ENCODE data around the gene TPD52L1.
A peak's percentile ranks its signal among the peaks of the same experiment; 100 is the strongest.
"Not testable (repeated sequence)": the region's sequence is repeated elsewhere in the genome, so short reads cannot be mapped to it uniquely, and the experiment has no call there.

Gene TPD52L1

DNA sequence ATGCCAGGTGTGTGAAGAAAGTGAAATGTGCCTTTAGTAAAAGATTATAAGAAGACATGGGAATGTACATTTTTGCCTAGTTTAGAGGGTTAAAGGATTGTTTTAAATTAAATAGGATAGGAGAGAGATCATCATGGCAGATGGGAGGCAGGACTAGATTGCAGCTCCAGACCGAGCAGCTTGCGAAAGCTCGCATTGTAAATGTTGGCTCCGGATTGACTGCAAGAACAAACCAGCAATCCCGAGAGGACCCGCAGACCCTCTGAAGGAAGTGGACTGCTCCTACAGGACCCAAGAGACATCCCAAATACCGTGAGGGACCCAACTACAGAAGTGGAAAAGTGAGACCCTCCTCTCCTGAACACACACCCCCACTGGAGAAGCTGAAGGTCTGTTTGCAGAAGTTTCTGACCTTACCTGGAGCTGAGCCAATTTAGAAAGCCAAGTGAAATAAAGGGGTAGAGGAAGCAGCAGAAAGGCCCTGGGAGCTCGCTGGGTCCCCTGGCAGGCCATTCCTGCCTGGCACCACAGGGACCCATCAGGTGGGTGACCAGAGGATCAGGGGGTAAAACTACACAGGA lies 30.0 kb upstream of the TPD52L1 start:
- H3K4me3 Mint-ChIP-seq: no peak overlapping the region
- no peaks in the 10 kb centered on the region for H3K4me1 Mint-ChIP-seq
- H3K27me3 Mint-ChIP-seq: peaks cover 1% of the 10 kb centered on the region
- DNase-seq (no peak), ATAC-seq (no peak)
- H3K9me3 Mint-ChIP-seq: peaks cover 3% of the 10 kb centered on the region
- H3K27ac Mint-ChIP-seq: no peak overlapping the region
- H3K36me3 Mint-ChIP-seq (ENCODE audit: low read depth): no peaks in the 10 kb centered on the region

DNA sequence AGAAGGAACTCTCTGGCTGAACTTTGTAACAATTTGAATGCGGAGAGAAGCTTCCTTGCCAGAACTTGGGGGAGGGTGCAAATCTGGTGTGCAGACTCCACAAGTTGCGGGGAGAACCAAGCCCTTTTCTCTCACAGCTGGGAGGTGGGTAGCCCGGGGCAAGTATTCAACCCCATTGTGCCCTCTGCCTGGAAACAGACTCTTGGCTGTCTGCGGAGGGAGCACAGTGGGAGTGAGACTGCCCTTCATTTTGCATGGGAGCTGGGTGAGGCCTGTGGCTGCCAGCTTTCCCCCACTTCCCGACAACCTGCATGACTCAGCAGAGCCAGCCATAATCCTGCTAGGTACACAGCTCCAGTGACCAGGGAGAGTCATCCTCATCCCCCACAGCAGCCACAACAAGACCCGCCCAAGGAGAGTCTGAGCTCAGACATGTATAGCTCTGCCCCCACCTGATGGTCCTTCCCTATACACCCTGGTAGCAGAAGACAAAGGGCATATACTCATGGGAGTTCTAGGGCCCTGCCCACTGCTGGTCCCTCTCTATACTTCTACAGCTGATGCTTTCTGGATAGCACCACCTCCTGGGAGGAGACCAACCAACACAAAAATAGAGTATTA lies 29.4 kb upstream of the TPD52L1 start:
- Mint-ChIP-seq H3K27me3 (peaks cover 1% of the 10 kb centered on the region), H3K27ac (no peak overlapping the region), H3K9me3 (peaks cover 3% of the 10 kb centered on the region), H3K4me1 (no peaks in the 10 kb centered on the region), H3K4me3 (no peak overlapping the region), H3K36me3 (ENCODE audit: low read depth) (no peaks in the 10 kb centered on the region)
- no peak for ATAC-seq
- no peak for DNase-seq

DNA sequence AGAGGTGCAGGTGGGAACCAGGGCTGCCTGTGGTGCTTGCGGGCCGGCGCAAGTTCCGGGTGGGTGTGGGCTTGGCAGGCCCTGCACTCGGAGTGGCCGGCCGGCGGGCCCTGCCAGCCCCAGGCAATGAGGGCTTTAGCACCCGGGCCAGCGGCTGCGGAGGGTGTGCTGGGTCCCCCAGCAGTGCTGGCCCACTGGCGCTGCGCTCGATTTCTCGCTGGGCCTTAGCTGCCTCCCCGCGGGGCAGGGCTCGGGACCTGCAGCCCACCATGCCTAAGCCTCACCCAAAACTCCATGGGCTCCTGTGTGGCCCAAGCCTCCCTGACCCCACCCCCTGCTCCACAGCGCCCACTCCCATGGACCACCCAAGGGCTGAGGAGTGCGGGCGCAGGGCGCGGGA lies 27.7 kb upstream of the TPD52L1 start:
- H3K36me3 Mint-ChIP-seq (ENCODE audit: low read depth); H3K4me1 Mint-ChIP-seq; H3K27ac Mint-ChIP-seq; ATAC-seq; H3K27me3 Mint-ChIP-seq; H3K9me3 Mint-ChIP-seq; H3K4me3 Mint-ChIP-seq; DNase-seq: not testable (repeated sequence)

DNA sequence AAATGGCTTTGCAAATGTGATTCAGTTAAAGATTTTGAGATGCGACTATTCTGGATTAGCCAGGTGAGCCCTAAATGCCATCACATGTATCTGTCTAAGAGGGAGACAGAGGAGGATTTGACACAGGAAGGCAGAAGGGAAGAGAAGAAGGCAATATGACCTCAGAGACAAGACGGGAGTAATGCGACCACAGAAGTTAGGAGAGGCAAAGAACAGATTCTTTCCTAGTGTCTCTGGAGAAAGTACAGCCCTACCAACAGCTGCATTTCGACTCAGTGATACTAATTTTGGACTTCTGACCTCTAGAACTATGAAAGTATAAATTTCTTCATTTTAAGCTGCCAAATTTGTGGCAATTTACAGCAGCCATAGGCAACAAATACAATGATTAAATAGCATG lies 24.2 kb upstream of the TPD52L1 start:
- no peak overlapping the region for H3K27ac Mint-ChIP-seq
- H3K9me3 Mint-ChIP-seq: peaks cover 3% of the 10 kb centered on the region
- DNase-seq (no peak), ATAC-seq (no peak)
- peaks cover 6% of the 10 kb centered on the region for H3K27me3 Mint-ChIP-seq
- H3K36me3 Mint-ChIP-seq (ENCODE audit: low read depth): no peaks in the 10 kb centered on the region
- H3K4me1 Mint-ChIP-seq: no peaks in the 10 kb centered on the region
- H3K4me3 Mint-ChIP-seq: no peak overlapping the region

DNA sequence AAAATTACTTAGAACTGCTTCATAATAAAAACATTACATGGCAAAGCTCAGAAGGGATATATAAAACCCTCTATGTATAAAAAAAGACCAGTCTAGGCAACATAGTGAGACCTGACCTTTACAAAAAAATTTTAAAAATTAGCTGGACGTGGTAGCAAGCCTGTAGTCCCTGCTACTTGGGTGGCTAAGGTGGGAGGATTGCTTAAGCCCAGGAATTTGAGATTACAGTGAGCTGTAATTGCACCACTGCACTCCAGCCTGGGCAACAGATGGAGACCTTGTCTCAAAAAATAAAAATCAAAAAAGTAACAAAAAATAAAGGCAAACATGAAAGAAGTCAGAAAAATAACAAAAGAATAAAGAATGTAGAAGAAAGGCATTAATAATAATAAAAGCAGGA lies 21.5 kb upstream of the TPD52L1 start:
- Mint-ChIP-seq H3K36me3 (ENCODE audit: low read depth) (no peaks in the 10 kb centered on the region), H3K27ac (no peak overlapping the region), H3K4me3 (no peak overlapping the region), H3K9me3 (no peaks in the 10 kb centered on the region), H3K27me3 (peaks cover 8% of the 10 kb centered on the region), H3K4me1 (no peaks in the 10 kb centered on the region)
- ATAC-seq: no peak
- DNase-seq: no peak

DNA sequence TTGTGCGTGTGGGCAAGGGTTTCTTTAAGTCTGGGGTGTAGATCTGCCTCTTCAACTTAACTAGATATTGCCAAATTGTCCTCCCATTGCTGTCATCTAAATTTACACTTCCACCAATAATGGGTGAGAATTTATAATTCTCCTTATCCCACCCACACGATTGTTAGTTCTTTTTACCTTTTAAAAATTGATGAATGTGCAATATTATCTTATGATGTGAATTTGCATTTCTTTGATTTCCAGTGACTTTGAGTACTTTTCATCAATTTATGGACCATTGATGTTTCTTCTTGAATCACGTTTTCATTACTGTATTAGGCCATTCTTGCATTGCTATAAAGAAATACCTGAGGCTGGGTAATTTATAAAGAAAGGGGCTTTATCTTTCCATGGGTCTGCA lies 17.2 kb upstream of the TPD52L1 start:
- no peaks in the 10 kb centered on the region for H3K36me3 Mint-ChIP-seq (ENCODE audit: low read depth)

DNA sequence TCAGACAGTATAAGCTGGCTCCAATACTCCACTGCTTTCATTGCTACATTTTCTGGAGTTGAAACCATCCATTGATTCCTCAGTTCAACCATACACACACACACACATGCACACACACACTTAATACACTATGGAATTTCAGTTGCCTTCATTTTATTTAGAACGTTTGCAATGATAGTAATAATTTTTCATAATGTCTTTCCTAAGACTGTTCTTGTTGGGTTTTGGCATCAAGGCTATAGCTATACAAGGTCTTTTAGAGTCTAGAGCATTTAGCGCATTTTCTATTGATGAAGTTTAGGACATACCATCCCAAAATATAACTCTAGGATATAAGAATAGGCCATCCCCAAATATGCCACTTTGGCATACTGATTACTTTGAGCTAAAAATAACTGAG lies 15.5 kb upstream of the TPD52L1 start:
- no peak for ATAC-seq
- Mint-ChIP-seq H3K27ac (no peak overlapping the region), H3K36me3 (ENCODE audit: low read depth) (no peaks in the 10 kb centered on the region), H3K27me3 (peaks cover 2% of the 10 kb centered on the region), H3K4me3 (no peak overlapping the region), H3K9me3 (no peaks in the 10 kb centered on the region), H3K4me1 (no peaks in the 10 kb centered on the region)
- no peak for DNase-seq

More for the DNA sequence above, 17.2 kb upstream of the TPD52L1 start:
- Mint-ChIP-seq H3K9me3 (no peaks in the 10 kb centered on the region), H3K27ac (no peak overlapping the region), H3K4me3 (no peak overlapping the region), H3K27me3 (peaks cover 4% of the 10 kb centered on the region), H3K4me1 (no peaks in the 10 kb centered on the region)
- ATAC-seq (no peak), DNase-seq (no peak)

DNA sequence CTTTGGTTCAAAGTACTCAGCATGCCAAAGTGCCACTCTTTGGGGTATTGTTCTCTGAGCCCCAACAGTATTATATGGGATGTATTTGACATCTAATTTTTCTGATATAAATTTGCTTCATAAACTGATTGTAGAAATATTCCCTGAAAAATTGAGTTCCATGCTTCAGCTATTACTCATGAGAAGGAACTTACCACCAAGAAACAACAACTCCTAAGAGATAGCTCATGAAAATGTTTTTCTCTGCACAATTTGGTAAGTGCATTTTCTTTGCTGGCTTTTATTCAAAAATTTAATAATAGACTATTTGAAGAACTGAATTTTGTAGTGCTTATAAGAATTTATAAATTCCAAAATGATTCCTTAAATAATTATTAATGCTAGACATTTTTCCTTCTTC lies 12.8 kb upstream of the TPD52L1 start:
- DNase-seq (no peak), ATAC-seq (no peak)
- Mint-ChIP-seq H3K36me3 (ENCODE audit: low read depth) (no peaks in the 10 kb centered on the region), H3K27me3 (peaks cover under 1% of the 10 kb centered on the region), H3K27ac (no peak overlapping the region), H3K9me3 (no peaks in the 10 kb centered on the region), H3K4me3 (no peak overlapping the region), H3K4me1 (no peaks in the 10 kb centered on the region)

DNA sequence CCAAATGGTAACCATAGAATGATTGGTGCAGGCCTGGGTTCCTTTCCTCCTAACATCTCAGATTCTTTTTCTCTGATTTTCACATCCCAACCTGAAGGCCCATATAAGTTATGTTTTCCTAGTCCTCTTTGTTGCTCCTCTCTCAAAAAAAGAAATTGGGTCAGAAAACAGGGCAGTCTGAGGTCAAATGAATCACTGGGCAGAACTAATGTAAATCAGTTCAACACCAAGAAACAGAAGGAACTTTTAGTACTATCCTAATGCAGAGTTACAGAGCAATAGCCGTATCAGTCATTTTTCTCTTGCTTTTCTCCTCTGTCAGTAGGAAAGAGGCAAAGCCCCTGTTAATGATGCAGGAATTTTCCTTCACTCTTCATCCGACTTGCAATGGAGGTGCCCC lies 11.0 kb upstream of the TPD52L1 start:
- no peaks in the 10 kb centered on the region for H3K9me3 Mint-ChIP-seq
- no peaks in the 10 kb centered on the region for H3K36me3 Mint-ChIP-seq (ENCODE audit: low read depth)
- no peak overlapping the region for H3K4me3 Mint-ChIP-seq
- H3K4me1 Mint-ChIP-seq: no peaks in the 10 kb centered on the region
- DNase-seq (no peak), ATAC-seq (no peak)
- H3K27ac Mint-ChIP-seq: no peak overlapping the region
- peaks cover 10% of the 10 kb centered on the region for H3K27me3 Mint-ChIP-seq

DNA sequence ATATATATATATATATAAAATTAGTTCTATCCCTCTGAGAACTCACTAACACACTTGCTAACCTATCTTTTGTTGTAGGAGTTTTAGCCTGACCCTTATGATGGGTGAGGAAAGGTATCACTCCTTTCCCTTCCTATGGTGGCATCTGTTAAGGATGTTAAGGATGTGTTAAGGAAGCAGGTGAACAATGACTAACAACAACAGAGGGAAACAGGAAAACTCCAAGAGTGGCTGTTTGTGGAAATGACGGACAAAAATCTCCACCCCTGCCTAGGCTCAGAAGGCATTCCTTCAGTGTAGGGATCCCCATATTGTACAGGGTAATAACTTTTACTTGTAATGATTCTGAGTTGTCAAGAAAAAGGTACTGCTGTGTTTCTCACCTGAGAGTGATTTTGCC lies 8.8 kb upstream of the TPD52L1 start:
- peaks cover 16% of the 10 kb centered on the region for H3K27me3 Mint-ChIP-seq
- DNase-seq: no peak
- no peak overlapping the region for H3K27ac Mint-ChIP-seq
- no peaks in the 10 kb centered on the region for H3K4me1 Mint-ChIP-seq
- H3K36me3 Mint-ChIP-seq (ENCODE audit: low read depth): no peaks in the 10 kb centered on the region
- ATAC-seq: no peak
- no peaks in the 10 kb centered on the region for H3K9me3 Mint-ChIP-seq
- H3K4me3 Mint-ChIP-seq: no peak overlapping the region

DNA sequence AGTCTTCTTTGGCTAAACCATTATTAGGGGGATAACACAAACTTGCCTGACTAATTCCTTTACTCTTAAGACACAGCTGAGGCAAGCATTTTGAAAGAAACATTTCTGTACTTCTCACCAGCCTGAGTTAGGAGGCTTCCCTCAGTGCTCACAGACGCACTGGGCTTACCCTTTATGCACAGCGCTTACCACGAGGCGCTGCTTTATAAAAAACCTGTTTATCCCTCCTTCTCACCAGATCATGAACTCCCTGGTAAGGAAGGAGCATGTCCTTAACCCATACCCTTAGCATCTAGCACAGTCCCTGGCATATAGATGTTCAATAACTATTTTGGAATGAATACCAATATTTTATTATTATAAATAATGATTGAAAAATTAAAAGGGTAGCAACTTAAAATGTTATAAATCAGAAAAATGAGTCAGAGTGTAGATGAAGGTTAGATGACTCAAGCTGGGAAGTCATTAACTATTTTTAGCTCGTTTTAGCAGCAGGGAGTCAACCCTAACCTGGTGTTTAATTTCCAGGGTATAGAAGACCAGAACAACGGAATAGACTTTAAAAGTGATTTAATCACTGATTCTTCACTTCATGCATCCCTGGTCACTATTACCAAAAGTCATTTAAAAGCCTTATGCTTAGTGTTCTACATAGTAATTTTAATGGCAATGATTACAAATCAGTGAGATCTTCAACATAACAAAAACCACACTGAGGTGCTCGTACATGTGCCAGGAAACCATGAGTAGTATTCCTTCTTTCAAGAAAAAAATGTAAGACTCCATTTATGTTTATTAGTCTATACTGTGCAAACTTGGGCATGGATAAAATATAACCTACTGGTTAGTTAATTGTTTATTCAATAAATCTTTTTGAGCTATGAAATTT lies 4.1 kb upstream of the TPD52L1 start:
- Mint-ChIP-seq H3K4me3 (no peak overlapping the region), H3K36me3 (ENCODE audit: low read depth) (no peaks in the 10 kb centered on the region), H3K27me3 (peaks cover 45% of the 10 kb centered on the region), H3K27ac (no peak overlapping the region), H3K9me3 (no peaks in the 10 kb centered on the region), H3K4me1 (peaks cover 5% of the 10 kb centered on the region)
- no peak for ATAC-seq
- DNase-seq: no peak

DNA sequence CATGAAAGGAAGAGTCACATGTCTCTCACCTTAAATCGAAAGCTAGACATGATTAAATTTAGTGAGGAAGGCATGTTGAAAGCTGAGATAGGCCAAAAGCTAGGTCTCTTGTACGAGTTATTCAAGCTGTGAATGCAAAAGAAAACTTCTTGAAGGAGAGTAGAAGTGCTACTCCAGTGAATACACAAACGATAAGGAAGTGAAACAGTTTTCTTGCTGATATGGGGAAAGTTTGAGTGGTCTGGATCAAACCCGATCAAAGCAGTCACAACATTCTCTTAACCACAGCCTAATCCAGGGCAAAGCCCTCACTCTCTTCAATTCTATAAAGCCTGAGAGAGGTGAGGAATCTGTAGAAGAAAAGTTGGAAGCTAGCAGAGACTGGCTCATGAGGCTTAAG lies 1.9 kb upstream of the TPD52L1 start:
- Mint-ChIP-seq H3K4me1 (peaks cover 8% of the 10 kb centered on the region), H3K27me3 (peaks cover 52% of the 10 kb centered on the region), H3K36me3 (ENCODE audit: low read depth) (no peaks in the 10 kb centered on the region), H3K9me3 (no peaks in the 10 kb centered on the region), H3K27ac (no peak overlapping the region), H3K4me3 (no peak overlapping the region)
- DNase-seq: no peak
- ATAC-seq: no peak

DNA sequence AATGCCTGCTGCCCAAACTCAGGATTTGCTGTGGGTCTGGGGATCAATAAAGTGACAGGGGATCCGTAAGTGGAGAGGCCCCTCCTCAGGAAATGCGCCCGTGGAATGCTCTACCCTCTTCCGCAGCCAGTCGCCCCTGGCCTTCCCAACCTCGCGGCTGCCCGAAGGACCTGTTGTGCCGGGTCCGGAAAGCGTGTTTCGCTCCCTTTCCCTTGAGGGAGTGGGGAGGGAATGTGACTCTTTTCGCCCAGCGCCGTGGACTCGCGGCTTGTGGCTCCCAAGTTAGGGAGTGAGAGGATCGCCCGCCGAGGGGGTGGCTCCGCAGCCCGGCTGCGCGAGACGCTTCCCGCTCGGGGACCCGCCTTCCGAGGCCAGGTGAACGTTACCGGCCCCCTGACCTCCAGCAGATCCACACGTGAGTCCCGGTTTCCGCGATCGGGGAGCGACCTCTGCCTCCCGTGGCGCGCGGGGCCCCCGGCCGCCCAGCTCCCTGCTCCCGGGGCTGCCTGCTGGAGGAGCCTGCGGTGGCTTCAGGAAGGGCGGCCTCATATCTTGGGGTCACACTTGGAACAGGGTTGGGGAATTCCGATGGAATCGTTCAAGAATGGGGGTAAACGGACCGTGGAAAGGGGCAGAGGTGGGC lies 666 bp downstream of the TPD52L1 start:
- peaks cover 48% of the 10 kb centered on the region for H3K27me3 Mint-ChIP-seq
- ATAC-seq: no peak
- H3K9me3 Mint-ChIP-seq: no peaks in the 10 kb centered on the region
- no peaks in the 10 kb centered on the region for H3K36me3 Mint-ChIP-seq (ENCODE audit: low read depth)
- no peak overlapping the region for H3K27ac Mint-ChIP-seq
- peak overlapping the region; percentile 54 for H3K4me3 Mint-ChIP-seq
- H3K4me1 Mint-ChIP-seq: peaks cover 8% of the 10 kb centered on the region
- DNase-seq: no peak

DNA sequence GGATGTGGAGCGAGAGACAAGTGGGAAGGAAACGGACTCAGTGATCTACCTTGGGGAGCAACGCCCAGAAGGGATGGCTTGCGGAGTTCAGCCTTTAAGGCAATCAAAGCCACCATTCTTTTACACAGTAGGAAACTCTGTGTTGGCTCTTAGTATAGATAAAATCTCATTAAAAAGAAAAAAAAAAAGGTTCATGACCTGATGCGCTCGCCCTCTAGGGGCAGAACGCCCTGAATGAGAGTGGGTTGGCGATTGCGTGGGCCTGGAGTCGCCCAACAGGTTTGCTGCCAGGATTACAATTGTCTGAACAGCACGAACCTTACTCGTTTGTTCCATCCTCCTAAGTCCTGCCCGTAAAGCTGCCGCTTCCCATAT lies 1.2 kb downstream of the TPD52L1 start:
- Mint-ChIP-seq H3K4me1 (peaks cover 8% of the 10 kb centered on the region), H3K27ac (no peak overlapping the region), H3K4me3 (peak overlapping the region; percentile 16), H3K9me3 (no peaks in the 10 kb centered on the region), H3K27me3 (peaks cover 48% of the 10 kb centered on the region), H3K36me3 (ENCODE audit: low read depth) (no peaks in the 10 kb centered on the region)
- ATAC-seq (peak; percentile 31), DNase-seq (no peak)

DNA sequence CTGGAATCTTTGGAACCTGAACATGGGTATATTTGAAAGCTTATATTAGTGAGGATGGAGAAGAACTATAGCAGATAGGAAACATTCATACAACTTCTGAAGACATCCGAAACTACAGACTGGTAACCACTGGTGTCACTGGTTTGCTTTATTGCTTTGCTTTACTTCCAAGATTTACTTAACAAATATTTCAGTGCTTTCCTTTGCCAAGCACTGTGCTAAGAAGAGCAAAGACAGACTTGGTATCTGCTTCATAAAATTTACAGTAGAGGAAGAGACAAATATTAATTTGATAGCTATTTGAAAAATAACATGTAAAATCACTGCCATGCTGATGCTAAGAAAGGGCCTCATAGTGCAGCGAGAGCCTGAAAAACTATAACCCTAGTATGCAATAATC lies 1.8 kb downstream of the TPD52L1 start:
- peaks cover 46% of the 10 kb centered on the region for H3K27me3 Mint-ChIP-seq
- H3K36me3 Mint-ChIP-seq (ENCODE audit: low read depth): no peaks in the 10 kb centered on the region
- ATAC-seq (no peak), DNase-seq (no peak)
- H3K4me3 Mint-ChIP-seq: no peak overlapping the region
- no peak overlapping the region for H3K27ac Mint-ChIP-seq
- H3K9me3 Mint-ChIP-seq: no peaks in the 10 kb centered on the region
- H3K4me1 Mint-ChIP-seq: peaks cover 8% of the 10 kb centered on the region

All from activated naive CD8-positive, alpha-beta T cell treated with anti-CD3 and anti-CD28 coated beads, Interleukin-2, amount 50 U/mL, for 24 hours (primary cell).